Thoracic aorta (tissue), 2 donors: ENCODE measurements around the gene LCP1. TPM values are rescaled to one million over a fixed set of nuclear protein-coding genes. Genes with fewer than 3 reads are reported as not detected.

Experiments used
- ATAC-seq: fragments of 150-250 bp; one replicate; pipeline ENCODE4 v1.8.0; 2017; ENCODE audit warnings: low read depth; ENCODE audit not compliant: insufficient number of reproducible peaks, low FRiP score
- DNase-seq: peaks from one replicate; pipeline ENCODE4 v3.0.0-alpha.2; 2020; ENCODE audit warnings: low spot score
- H3K27ac ChIP-seq, 2 donors: fragments of 200-600 bp; sonication (generic); 1 replicate in 1 of 2; 2 replicates in 1 of 2; pipeline ENCODE4 v1.5.1; 2016; ENCODE audit warnings: mild to moderate bottlenecking in 2 of 2, moderate library complexity in 2 of 2
- H3K27me3 ChIP-seq: fragments of 200-600 bp; sonication (generic); replicated peaks from 2 replicates; pipeline ENCODE4 v1.6.0; 2016; ENCODE audit warnings: mild to moderate bottlenecking; ENCODE audit not compliant: insufficient read depth
- H3K36me3 ChIP-seq: fragments of 200-600 bp; sonication (generic); one replicate; pipeline ENCODE4 v1.5.1; 2016
- H3K4me1 ChIP-seq, 2 donors: fragments of 200-600 bp; sonication (generic); 1 replicate in 1 of 2; 2 replicates in 1 of 2; pipeline versions ENCODE4 v1.5.1 to v1.6.0; 2016; ENCODE audit warnings: low read depth in 2 of 2, mild to moderate bottlenecking in 1 of 2; ENCODE audit not compliant: control insufficient read depth in 1 of 2
- H3K4me3 ChIP-seq: fragments of 200-600 bp; sonication (generic); 2 replicates; pipeline ENCODE4 v1.5.1; 2016; ENCODE audit warnings: mild to moderate bottlenecking
- H3K9me3 ChIP-seq: fragments of 200-600 bp; sonication (generic); 2 replicates; pipeline ENCODE4 v1.5.1; 2016
- total RNA-seq, 2 donors: library from RNA; depleted of rRNA; stranded (reverse); fragments of >200 nt; gene quantifications; one replicate each; pipeline versions ENCODE4 v1.1.0 to v1.2.3, GENCODE V29; 2016
- TF ChIP-seq, protein P1 (sequence below): fragments of 200-600 bp; sonication (generic); IDR thresholded peaks from one replicate; pipeline ENCODE4 v1.5.1; 2019; ENCODE audit warnings: antibody characterized with exemption

The LCP1 gene
- total RNA-seq, 2 donors from 2014 or later: 61.7 to 66.3 TPM

DNA sequence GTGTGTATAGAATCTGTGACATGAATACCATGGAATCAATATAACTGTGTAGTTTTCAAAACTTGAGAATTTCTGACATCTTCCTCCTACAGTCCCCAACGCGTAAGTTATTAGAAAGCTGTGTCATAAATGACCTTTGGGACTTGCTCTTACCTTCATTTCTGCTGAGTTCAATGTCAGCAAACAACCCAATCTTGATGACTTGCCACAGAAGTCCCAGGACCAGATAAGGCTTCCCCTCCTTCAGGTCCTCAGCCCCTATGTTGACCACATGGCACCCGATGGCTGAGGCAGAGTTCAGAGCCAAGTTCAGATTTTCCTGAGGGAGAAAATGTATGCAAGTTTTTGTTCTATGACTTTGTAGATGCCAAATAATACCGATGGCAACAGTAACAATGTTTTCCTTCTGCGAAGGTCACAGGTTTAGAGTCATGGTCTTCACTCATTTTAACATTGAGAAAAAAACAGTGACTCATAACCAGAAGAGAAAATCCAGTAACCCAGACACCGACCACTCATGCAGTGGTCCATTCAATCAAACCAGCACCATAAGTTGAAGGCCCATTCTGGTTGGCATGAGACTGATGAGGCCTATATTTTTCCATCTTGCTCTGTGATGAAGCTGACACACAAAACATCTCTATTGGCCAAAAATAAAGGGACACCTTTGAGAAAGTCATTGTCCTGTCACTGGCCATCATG lies 29.2 kb downstream of the LCP1 start:
- ATAC-seq: no peak
- DNase-seq: no peak
- no peaks in the 10 kb centered on the region for H3K9me3 ChIP-seq
- peaks cover 0 to 8% of the 10 kb centered on the region in 2 donors for H3K4me1 ChIP-seq
- no peak overlapping the region for H3K4me3 ChIP-seq
- H3K27ac ChIP-seq: no peak overlapping the region
- H3K27me3 ChIP-seq: no peaks in the 10 kb centered on the region
- no peaks in the 10 kb centered on the region for H3K36me3 ChIP-seq
- TF ChIP-seq, protein P1, sequence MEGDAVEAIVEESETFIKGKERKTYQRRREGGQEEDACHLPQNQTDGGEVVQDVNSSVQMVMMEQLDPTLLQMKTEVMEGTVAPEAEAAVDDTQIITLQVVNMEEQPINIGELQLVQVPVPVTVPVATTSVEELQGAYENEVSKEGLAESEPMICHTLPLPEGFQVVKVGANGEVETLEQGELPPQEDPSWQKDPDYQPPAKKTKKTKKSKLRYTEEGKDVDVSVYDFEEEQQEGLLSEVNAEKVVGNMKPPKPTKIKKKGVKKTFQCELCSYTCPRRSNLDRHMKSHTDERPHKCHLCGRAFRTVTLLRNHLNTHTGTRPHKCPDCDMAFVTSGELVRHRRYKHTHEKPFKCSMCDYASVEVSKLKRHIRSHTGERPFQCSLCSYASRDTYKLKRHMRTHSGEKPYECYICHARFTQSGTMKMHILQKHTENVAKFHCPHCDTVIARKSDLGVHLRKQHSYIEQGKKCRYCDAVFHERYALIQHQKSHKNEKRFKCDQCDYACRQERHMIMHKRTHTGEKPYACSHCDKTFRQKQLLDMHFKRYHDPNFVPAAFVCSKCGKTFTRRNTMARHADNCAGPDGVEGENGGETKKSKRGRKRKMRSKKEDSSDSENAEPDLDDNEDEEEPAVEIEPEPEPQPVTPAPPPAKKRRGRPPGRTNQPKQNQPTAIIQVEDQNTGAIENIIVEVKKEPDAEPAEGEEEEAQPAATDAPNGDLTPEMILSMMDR: no peak

DNA sequence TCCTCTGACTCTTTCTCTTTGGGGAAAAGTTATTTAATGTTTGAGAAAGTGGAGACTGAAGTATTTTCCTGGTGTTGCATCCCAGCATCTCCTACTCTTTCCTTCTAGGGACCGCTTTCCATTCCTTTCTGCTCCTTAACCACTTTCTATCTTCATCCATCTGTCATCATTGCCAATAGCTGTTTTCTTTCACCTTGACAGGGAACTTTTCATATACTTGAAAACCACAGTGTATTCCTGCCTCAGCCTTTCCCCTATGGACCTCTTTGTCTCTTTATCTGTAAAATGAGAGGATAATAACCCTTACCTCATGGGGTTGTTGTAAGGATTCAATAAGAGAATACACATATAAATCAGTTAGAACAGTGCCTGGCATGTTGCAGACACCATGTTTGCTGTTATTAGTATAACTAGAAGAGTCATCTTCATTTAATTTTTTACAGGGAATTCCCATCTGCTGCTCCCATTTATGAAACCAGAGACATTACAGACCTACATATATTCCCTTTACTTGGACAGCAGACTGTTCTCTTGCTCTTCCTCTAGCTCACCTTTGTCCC lies 31.8 kb downstream of the LCP1 start:
- Histone ChIP-seq H3K27me3 (no peaks in the 10 kb centered on the region), H3K36me3 (no peaks in the 10 kb centered on the region), H3K9me3 (no peaks in the 10 kb centered on the region), H3K27ac (no peak overlapping the region), H3K4me3 (no peak overlapping the region), H3K4me1 (peaks cover 0 to 8% of the 10 kb centered on the region in 2 donors)
- TF ChIP-seq, protein P1: no peak
- DNase-seq (no peak), ATAC-seq (no peak)

DNA sequence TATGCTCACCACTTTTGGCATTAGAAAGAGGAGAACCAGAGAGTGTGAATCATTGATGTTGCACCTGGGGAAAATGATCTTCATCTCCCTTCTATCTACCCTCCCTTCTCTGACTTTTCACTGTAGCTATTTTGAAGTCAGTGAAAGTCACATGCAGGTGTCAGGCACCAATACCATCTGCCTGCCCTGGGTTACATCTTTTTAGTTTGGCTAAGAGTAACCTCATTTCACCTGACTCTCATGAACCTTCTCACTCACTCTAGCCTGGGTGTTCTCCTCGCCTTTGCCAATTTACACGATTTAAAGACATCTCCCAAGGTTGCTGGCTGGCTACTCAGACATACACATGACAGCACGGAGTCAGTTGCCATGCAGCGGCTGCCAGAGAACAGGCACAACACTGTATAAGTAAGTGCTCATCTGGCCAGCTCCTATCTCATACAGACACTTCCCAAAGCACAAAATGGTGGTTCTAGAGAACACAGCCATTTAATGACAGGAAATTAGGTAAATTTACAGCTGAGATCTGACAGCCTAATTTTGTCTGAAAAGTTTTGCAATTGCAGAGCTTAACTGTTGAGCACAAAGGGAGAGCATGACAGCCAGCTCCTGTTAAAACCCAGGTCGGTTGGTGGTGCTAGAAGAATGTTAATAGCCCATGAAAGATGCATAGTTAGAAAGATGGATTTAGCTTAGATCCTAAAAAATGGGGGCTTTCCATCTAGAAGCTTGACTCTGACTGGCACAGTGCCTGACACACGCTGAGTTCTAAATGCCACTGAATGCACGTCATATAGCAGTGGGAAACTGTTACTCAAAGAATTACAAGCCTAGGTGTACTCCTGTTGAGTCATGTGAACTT lies 32.5 kb downstream of the LCP1 start:
- ATAC-seq (no peak), DNase-seq (no peak)
- Histone ChIP-seq H3K27me3 (no peaks in the 10 kb centered on the region), H3K9me3 (no peaks in the 10 kb centered on the region), H3K4me3 (no peak overlapping the region), H3K36me3 (no peaks in the 10 kb centered on the region), H3K4me1 (peaks cover 0 to 7% of the 10 kb centered on the region in 2 donors), H3K27ac (no peak overlapping the region)
- TF ChIP-seq, protein P1: no peak

DNA sequence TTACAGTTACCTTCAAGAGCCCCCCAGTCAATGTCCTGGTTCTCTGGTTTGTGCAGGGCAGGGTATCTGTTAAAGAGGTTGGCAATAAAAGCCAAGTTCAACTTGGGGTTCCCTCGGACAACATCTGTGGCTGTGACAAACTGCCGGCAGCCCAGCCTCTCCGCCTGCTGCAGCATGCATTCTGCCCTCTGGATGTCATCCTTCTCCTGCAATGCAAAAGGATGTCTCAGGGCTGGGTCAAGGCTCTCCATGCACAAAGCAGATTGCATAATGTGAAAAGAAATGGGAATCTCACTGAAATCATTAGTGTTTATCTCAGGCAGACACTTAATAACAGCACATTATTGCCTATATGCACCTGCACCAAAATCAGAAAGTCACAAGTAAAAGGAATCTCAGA lies 35.1 kb downstream of the LCP1 start:
- H3K27ac ChIP-seq: no peak overlapping the region
- no peaks in the 10 kb centered on the region for H3K9me3 ChIP-seq
- H3K36me3 ChIP-seq: no peaks in the 10 kb centered on the region
- DNase-seq (no peak), ATAC-seq (no peak)
- H3K4me1 ChIP-seq: no peaks in the 10 kb centered on the region
- no peaks in the 10 kb centered on the region for H3K27me3 ChIP-seq
- TF ChIP-seq, protein P1: no peak
- H3K4me3 ChIP-seq: no peak overlapping the region

DNA sequence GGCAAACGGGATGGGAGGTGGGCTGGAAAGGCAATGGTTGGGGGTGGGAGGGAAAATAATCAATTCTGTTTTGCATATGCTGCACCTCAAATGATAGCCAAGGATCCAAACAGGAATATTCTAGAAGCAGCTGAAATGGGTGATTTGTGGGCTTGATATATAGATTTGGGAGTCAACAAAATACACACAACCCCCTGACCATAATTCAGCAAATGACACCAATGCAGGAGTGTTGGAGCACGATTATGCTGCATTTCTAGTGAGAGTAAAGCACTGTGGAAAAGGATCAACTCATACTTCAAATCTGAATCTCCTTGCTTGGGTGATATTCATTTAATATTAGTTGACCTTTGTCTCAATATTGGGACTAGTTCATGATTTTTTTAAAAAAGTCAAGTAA lies 36.0 kb downstream of the LCP1 start:
- Histone ChIP-seq H3K36me3 (no peaks in the 10 kb centered on the region), H3K4me3 (no peak overlapping the region), H3K4me1 (no peaks in the 10 kb centered on the region), H3K9me3 (no peaks in the 10 kb centered on the region), H3K27ac (no peak overlapping the region), H3K27me3 (no peaks in the 10 kb centered on the region)
- ATAC-seq (no peak), DNase-seq (no peak)
- TF ChIP-seq, protein P1: no peak
